ENCODE measurements around the gene MRPL20.
"Not testable (repeated sequence)": the region's sequence is repeated elsewhere in the genome, so short reads cannot be mapped to it uniquely, and the experiment has no call there.

Gene MRPL20

DNA sequence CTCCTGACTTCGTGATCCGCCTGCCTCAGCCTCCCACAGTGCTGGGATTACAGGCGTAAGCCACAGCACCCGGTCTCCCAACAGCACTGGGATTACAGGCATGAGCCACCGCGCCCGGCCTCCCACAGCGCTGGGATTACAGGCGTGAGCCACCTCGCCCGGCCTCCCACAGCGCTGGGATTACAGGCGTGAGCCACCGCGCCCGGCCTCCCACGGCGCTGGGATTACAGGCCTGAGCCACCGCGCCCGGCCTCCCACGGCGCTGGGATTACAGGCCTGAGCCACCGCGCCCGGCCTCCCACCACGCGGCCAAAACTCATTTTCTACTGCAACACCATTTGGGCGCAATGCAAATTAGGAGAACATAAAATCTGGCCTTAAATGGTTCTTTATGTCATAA is 21.8 kb downstream of the MRPL20 start:
- DNase-seq (ENCODE audit: low read depth) = not testable (repeated sequence)

DNA sequence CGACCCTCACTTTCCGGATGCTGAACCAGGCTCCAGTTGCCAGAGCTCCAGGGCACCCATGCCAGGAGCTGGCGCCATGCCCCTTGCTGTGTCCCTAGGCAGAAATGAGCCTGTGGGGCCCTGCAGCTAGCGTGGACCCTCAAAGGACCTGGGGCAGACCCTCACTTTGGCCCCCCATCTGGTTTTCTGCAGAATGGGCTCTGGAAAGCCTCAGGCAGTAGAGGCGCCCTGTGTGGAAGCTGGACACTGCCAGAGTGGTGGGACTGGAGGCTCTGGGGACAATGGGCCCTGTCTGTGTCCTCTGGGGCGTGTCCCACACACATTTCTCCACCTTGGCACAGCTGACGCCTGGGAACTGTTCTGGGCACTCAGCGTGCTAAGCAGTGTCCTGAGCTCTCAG is 25.8 kb downstream of the MRPL20 start:
- no peak for DNase-seq (ENCODE audit: low read depth)

DNA sequence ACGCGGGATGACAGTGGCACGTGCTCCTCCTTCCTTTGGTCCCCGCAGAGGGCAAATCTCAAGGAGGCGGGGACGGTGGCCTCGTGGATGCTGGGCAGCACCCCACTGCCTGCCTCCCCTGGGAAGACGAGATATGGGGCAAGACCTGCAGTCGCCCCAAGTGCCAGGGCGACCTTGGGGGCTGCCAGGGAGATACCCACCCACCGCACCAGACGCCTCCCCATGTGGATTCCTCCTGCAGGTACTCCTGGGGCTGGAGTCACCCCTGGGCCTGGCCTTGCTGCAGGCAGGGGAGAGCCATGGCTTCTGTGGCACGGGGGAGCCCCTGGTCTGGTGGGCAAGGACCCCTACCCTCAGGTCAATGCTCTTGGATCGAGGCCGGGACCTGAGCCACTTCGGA is 26.2 kb downstream of the MRPL20 start:
- no peak for DNase-seq (ENCODE audit: low read depth)

DNA sequence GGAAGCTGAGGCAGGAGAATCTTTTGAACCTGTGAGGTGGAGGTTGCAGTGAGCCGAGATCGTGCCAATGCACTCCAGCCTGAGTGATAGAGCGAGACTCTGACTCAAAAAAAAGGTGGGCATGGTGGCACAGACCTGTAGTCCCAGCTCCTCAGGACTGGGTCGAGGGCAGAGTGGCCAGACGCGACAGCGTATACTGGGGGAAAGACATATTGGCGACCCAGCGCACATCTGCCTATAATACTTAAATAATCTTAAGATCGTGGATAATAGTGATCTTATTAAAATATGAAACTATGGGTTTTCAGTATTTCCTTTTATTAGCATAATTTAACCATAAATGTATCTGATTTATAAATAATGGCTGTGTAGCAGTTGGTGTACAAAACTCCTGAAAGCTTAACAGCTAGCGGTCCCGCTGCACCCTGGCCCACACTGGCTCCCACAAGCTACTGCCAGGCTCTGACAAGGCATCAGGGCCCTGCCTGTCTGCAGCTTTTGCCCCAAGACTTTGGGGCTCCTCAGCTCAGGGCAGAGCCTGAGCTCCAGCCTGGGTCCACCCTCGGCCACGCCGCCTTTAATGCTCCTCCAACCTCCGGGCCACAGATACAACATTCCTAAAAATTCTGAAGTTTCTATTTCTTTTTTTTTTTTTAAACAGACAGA is 29.4 kb downstream of the MRPL20 start:
- DNase-seq (ENCODE audit: low read depth) = no peak

DNA sequence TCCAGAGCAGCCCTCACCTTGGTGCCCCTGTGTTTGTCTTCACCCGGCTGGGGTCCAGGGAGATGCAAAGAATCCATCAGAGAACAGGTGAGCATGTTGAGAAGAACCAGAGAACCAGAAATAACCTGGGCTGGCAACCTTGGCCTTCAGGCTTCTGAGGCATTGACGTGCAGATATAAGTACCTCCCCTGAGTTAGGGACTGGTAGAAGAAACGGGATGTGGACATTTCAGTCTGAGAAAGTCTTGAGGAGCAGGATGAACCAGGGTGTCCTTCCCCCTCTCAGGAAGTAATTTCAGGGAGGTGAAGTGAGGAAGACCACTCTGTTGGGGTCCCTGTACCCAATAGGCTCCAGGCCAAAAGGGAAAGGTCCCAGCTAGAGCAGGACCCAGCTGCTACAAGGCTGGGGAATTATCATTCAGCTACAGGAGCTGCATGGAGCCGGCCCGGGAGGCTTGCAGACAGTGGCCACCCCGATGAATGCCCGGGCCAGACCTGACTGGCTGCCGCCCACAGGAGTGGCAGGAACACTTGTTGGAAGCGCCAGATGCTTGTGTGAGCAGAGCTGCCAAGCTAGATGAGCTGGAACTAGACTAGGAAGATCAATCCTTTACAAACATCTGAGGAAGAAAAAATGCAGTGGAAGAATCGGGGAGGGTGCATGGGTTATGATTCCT is 30.4 kb downstream of the MRPL20 start:
- no peak for DNase-seq (ENCODE audit: low read depth)

DNA sequence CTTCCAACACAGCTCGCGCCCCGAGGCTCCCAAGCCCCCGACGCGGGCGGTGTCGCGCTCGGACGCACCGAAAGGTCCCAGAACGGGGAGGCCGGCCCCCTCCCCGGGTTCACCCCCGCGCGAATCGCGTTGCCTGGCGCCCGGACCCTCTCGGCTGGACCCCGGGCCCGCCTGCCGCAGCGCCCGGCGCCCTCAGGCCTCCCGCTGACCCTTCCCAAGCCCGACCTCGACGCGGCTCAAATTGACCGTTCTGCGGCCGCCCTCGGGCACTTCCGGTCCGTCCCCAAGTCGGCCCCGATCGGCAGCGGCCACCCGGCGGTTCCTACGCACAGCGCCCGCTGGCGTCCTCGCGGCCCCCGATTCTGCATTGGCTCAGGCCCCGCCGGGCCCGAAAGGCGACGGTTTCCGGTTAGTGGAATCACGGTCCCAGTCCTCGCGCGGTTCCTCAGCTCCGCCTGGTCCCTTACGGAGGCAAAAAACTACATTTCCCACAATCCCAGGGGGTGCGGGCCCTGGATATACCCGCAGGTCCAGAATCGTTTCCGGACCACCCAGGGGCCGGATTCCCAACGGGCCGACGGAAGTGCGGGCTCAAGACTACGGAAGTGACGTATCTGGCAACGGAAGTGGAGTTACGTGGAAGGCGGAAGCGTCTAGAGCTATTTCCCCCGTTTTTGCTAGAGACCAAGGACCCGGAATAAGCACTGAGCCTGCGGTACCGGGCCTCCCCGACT is 32.0 kb downstream of the MRPL20 start, which contains the start of gene AURKAIP1:
Gene AURKAIP1, minus strand, starts transcription at position 279 of the 734 bp plus-strand sequence. CDS start 451 bp downstream, outside the sequence.
- DNase-seq (ENCODE audit: low read depth) = peak; percentile 96

DNA sequence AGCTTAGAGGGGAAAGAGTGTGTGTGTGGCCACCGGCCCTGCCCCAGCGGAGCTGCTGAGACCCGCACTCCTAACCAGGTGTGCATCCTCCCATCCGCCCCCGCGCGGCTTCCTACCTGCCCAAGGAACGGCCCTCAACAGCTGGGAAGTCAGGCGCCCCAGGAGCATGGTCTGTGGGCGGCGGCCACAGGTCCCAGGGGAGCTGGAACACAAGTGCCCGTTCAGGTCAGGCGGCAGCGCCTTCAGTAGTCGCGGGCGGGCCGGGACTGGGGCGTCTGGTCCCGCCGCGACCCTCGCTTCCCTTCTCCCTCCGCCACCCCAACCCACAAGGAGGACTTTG is 32.5 kb downstream of the MRPL20 start:
- no peak for DNase-seq (ENCODE audit: low read depth)

DNA sequence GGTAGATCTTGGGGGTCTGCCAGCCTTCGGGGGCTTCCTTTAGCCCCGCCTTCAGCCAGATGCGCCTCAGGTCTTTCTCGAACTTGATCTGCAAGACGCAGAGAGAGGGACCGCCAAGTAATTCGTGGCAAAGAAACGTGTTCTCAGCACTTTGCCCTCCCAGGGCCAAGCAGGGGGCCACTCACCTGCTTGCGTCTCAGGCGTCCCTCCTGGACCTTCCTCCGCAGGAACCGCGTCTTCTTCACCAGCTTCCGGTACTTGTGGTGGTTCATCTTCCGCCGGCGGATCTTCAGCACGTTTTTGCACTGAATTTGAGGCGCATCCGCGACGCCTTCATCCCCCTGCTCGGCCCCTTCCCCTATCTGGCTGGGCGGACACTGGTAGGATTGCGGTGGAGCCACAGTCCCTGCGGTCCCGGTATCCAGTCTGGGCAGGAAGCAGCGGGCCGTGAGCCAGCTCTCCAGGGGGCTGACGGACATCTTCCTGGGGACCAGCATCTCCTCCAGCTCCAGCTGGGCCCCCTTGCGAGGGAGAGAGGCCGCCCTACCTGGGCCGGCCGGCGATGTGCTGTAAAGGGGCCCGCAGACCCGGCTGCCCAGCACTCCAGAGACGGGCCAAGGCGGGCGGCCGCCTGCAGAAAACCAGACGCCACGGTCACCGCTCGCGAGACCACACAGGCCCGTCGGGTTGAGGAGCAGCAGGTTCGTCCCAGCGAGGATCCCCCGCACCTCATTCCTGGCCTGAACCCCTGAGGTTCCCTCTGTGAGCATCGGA is 33.1 kb downstream of the MRPL20 start:
- DNase-seq (ENCODE audit: low read depth) = no peak

DNA sequence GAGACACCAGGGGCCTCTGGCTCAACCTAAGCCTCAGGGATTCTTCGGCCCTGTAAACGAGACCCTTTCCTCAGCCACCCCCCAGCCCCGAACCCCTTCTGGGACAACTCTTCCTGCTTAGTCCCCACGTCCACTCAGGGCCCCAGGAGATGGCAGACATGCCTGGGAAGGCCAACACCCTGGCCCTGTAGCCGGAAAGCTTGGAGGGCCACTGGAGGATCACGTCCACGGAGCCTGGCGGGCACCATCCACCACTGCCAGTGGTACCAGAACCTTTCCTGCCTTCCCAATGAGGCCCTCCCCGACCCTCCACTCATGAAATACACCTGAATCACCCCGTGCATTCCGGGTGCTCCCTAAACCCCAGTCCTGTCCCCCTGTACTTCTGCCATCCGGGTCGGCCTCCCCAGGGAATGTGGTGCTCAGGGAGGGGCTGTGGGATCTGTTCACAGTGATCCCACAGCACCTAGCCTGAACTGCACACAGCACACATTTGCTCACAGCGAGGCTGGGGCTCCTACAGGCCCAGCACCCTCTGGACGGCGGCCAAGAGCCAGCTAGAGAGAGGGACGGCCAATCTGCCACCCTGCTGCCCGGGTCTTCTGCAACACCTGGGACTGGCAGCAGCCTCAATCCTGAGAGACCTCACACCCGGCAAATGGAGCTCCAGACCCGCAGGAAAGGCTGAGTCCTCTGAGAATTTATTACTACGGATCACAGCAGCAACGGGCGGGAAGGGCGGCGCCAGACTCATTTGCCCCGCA is 33.9 kb downstream of the MRPL20 start:
- no peak for DNase-seq (ENCODE audit: low read depth)

DNA sequence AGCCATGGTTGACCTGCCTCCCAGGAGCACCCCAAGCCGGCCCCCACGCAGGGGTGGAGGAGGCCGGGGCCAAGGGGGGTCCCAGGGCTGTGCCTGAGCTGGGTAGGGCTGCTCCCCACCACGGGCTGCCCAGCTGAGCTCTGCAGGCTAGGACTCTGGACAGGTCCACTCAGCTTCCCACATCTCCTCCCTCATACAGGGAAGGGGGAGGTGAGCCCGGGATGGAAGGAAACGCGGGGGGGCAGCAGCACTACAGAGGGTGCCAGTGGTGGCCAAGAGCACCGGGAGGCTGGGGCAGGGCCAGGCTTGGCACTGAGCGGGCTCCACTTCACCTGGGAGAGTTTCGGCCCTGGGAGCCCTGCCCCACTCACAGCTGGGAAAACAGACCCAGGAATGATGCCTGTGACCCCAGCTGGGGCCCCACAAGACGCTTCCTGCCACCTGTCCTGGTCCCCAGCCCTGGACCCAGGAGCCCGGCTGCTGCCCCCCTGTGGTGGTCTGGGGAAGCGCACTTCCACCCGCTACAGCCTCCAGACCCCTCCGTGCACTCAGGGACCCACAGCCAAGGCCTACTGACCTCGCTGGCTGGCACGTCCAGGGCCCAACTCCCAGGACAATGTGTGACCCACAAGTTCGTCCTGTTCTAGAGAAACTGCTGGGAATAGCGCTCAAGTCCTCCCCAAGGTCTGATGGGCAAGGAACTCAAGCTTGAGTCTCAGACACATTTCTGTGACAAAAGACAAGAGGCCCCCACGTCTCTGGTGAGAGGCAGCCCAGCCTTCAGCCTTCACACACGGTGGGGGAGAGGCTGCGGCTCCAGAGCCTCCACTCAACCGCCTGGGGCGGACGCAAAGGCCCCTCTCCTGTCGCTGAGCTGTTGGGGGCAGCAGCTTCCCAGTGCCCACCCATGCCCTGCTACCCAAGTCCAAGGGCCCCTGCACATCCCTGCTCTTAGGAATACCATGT is 35.1 kb downstream of the MRPL20 start:
- DNase-seq (ENCODE audit: low read depth) = peak; percentile 51

DNA sequence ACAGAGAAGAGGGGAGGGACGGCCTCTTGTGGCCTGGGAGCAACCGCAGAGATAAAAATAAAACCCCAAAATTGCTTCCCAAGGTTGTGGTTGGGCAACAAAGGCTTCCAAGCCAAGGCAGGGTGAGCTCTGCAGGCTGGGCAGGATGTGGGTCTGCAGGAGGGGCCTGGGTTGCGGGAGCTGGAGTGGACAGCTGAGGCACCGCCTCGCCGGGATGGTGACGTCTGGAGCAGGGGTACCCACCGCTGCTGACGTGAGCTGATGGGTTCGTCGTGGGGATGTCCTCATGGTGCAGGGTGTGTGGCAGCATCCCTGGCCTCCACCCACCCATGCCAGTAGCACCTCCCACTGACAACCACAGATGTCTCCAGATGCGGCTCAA is 35.7 kb downstream of the MRPL20 start:
- peak; percentile 87 for DNase-seq (ENCODE audit: low read depth)

DNA sequence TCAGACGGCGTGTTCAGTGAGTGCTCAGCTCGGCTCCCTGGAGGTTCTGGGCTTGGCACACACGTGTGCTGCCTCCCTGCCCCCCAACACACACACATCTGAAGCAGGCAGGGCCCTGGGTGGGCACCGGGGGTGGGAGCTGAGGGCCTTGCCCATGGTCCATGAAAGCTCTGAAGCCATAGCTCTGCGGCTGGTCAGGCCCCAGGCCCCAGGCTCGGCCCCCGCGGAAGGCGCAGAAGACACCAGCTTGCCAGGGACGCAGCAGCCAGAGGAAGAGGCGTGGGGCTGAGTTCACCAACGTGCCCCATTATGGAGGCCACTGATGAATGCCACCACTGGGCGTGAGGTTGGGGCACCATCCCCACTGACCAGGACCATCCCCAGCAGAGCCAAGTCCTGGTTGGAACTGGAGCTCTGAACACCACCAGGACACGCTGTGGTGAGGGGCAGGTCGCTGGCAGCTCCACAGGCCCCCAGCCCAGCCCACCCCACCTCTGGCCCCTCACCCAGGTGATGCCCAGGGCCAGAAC is 36.3 kb downstream of the MRPL20 start:
- DNase-seq (ENCODE audit: low read depth) = no peak

DNA sequence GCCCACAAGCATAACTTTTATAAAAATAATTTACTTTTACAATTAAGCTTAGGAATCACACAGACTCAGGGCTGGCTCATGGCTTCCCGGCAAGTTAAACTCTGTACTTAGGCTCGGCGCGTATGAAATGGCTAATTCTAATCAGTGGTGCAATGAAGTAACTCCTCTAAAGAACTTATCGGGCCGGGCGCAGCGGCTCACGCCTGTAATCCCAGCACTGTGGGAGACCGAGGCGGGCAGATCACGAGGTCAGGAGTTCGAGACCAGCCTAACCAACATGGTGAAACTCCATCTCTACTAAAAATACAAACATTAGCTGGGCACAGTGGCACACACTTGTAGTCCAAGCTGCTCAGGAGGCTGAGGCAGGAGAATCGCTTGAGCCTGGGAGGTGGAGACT is 37.0 kb downstream of the MRPL20 start:
- DNase-seq (ENCODE audit: low read depth) = not testable (repeated sequence)

DNA sequence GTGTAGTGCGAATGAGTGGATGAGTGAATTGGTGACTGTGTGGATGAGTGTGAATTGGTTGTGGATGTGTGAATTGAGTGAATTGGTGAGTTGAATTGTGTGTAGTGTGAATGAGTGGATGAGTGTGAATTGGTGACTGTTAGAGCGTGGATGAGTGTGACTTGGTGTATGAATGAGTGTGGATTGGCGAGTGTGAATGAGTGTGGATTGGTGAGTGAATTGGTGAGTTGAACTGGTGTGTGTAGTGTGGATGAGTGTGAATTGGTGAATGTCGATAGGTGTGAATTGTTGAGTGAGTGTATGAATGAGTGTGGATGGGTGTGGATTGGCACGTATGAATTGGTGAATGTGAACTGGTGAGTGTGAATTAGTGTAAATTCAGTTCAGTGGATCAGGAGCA is 39.8 kb downstream of the MRPL20 start:
- no peak for DNase-seq (ENCODE audit: low read depth)

DNA sequence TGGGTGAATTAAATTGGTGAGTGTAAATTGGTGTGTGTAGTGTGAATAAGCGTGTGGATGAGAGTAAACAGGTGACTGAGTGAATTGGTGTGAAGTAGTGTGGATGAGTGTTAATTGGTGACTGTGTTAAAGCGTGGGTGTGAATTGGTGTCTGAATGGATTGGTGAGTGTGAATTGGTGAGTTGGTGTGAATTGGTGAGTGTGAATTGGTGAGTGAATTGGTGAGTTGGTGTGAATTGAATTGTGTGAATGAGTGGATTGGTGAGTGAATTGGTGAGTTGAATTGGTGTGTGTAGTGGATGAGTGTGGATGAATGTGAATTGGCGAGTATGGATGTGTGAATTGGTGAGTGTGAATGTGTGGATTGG is 40.4 kb downstream of the MRPL20 start:
- DNase-seq (ENCODE audit: low read depth) = no peak

DNA sequence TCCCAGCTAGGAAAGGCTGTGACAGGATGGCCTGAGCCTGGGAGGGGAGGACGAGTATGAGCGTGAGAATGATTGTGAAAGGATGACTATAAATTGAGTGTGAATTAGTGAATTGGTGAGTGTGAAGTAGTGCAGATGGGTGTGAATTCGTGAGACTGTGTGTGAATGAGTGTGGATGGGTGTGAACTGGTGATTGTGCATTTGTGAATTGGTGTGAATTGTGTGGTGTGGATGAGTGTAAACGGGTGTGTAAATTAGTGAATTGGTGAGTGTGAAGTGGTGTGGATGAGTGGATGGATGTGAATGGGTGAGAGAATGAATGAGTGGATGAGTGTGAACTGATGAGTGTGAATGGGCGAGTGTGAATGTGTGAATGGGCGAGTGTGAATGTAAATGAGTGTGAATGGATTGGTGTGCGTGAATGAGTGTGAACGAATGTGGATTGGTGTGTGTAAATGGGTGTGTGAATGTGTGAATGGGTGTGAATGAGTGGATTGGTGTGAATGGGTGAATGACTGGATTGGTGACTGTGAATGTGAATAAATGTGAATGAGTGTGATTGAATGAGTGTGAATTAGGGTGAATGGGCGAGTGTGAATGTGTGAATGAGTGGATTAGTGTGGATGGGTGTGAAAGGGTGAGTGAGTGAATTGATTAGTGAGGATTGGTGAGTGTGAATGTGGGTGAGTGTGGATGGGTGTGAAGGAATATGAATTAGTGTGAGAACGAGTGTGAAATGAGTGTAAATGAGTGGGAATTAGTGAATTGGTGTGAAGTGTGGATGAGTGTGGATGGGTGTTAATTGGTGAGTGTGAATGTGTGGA is 41.0 kb downstream of the MRPL20 start:
- DNase-seq (ENCODE audit: low read depth) = no peak

DNA sequence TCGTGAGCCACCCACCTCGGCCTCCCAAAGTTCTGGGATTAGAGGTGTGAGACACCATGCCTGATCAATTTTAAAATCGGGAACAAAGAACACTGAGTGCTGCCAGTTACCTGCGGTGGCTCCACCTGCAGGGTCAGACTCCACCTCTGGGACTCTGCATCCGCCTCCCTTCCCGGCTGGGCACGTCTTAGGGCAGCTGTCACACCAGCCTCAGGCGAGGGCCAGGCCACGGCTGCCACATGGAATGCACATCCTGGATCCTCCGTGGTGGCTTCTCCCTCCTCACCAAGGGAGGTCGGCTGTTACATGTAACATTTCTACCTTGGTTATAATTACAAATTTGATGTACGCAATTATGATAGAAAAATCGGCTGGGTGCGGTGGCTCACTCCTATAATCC is 42.8 kb downstream of the MRPL20 start:
- DNase-seq (ENCODE audit: low read depth) = no peak

DNA sequence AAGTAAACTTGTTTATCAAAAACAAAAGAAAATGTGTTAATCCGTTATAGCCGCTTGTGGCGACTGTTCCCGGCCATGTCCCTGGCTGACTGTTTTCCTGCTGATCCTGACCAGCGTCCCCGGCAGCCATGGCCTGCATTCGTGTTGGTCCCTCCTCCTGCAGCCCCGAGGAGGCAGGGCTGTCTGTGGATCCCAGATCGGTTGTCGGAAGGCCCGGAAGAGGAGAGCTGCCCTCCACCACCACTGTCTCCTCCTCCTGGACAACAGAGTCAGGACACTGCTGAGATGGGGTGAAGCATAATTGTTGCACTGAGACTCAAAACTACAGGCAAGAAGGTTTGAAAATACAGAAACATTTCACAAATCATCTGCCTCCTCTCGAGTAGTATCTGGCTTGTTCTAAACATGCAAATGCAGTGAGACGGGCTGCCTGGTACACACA is 45.1 kb downstream of the MRPL20 start:
- DNase-seq (ENCODE audit: low read depth) = no peak

DNA sequence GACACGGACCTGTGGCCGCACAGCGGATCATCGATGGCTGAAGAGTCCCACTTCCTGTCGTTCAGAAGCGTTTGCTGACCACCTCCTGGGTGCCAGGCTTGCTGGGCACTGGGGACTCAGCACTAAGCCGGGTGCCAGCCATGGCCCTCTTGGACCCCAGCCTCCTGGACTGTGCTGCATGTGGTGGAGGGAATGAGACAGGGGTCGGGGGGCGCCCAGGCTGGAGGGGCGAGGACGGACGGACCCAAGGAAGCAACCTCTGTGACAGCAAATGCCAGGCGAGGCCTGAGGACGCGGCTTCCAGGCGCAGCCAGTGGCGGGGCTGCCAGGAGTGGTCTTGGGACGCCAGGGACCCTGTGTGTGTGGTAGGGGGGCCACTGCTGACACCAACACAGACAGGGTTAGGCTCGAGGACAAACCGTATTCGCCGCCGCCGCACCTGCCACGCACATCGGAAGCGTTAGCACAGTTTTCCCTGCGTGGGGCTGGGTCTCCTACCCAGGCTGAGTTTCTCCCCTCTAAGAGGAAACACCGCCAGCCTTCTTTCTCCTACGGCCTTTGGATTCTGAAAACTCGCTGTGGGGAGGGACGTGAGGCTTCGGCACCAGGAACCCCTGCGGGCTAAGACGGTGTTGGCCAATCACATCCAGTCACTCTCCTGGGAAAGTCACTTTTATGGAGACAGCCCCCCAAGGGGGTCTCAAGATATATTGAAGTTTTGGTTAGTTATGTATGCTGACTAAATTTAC is 45.7 kb downstream of the MRPL20 start:
- DNase-seq (ENCODE audit: low read depth) = no peak
